GM18951 (cell line): Measurements from ENCODE around the gene MOV10L1.
"Not testable (repeated sequence)": the region's sequence is repeated elsewhere in the genome, so short reads cannot be mapped to it uniquely, and the experiment has no call there.

Experiments
- POLR2A ChIP-seq: IDR thresholded peaks from 4 replicates; pipeline ENCODE4 v1.6.1; 2011; ENCODE audit warnings: mild to moderate bottlenecking; ENCODE audit not compliant: insufficient read length, insufficient read depth; ENCODE audit errors: extremely low read depth
- in situ Hi-C: fragments of 300-500 bp; cut with MboI; formaldehyde crosslinking; loops from one replicate; pipeline ENCODE4 v1.12.0; 2022; ENCODE audit warnings: low sequenced_read_pairs, mixed read lengths, inconsistent platforms; ENCODE audit not compliant: unreplicated experiment

MOV10L1 gene

GRCh38 chr22:50167689-50168489, 78.1 kb downstream of the MOV10L1 start:
- no peak for TF ChIP-seq POLR2A
- in situ Hi-C loops: no loop called here

GRCh38 chr22:50168490-50169180, 78.8 kb downstream of the MOV10L1 start:
- in situ Hi-C loops: not testable (repeated sequence)

- no peak for TF ChIP-seq POLR2A
Observed at GRCh38 chr22:50169181-50169759, 79.5 kb downstream of the MOV10L1 start.

GRCh38 chr22:50169774-50170341, 80.1 kb downstream of the MOV10L1 start:
- TF ChIP-seq POLR2A: no peak
- in situ Hi-C loops: no loop called here

More at GRCh38 chr22:50169181-50169759, 79.5 kb downstream of the MOV10L1 start:
- in situ Hi-C loops: no loop called here

- no peak for TF ChIP-seq POLR2A
- in situ Hi-C loops: no loop called here
Observed at GRCh38 chr22:50170453-50171318, 80.9 kb downstream of the MOV10L1 start, which contains the start of gene PANX2. PANX2 (plus strand) TSS chr22:50170731; CDS start chr22:50170731, 0 bp downstream.

GRCh38 chr22:50171319-50171964, 81.6 kb downstream of the MOV10L1 start:
- in situ Hi-C loops: no loop called here
- no peak for TF ChIP-seq POLR2A

GRCh38 chr22:50171965-50172421, 82.2 kb downstream of the MOV10L1 start:
- in situ Hi-C loops: no loop called here

GRCh38 chr22:50173311-50173982, 83.6 kb downstream of the MOV10L1 start:
- no peak for TF ChIP-seq POLR2A
- in situ Hi-C loops: no loop called here

More at GRCh38 chr22:50171965-50172421, 82.2 kb downstream of the MOV10L1 start:
- no peak for TF ChIP-seq POLR2A

- in situ Hi-C loops: no loop called here
- TF ChIP-seq POLR2A: no peak
Observed at GRCh38 chr22:50173983-50174355, 84.2 kb downstream of the MOV10L1 start.

- TF ChIP-seq POLR2A: no peak
- in situ Hi-C loops: no loop called here
Observed at GRCh38 chr22:50174382-50175190, 84.8 kb downstream of the MOV10L1 start.

GRCh38 chr22:50175191-50175461, 85.3 kb downstream of the MOV10L1 start:
- TF ChIP-seq POLR2A: no peak
- in situ Hi-C loops: no loop called here
